ENCODE results near the gene PIK3R5.
"Not testable (repeated sequence)": the region's sequence is repeated elsewhere in the genome, so short reads cannot be mapped to it uniquely, and the experiment has no call there.

Gene PIK3R5

GRCh38 chr17:8985054-8985701 is 19.7 kb upstream of the PIK3R5 start:
- DNase-seq: no peak

- not testable (repeated sequence) for DNase-seq
These were observed 18.7 kb upstream of the PIK3R5 start for GRCh38 chr17:8984225-8984624.

GRCh38 chr17:8981443-8981842 is 15.9 kb upstream of the PIK3R5 start:
- no peak for DNase-seq

GRCh38 chr17:8979715-8980114 is 14.2 kb upstream of the PIK3R5 start:
- no peak for DNase-seq

- DNase-seq: peak; percentile 69
These were observed 11.1 kb upstream of the PIK3R5 start for GRCh38 chr17:8976638-8977037.

- no peak for DNase-seq
These were observed 9.7 kb upstream of the PIK3R5 start for GRCh38 chr17:8975091-8975725.

- DNase-seq: no peak
These were observed 4.4 kb upstream of the PIK3R5 start for GRCh38 chr17:8969901-8970300.

- no peak for DNase-seq
These were observed 3.0 kb upstream of the PIK3R5 start for GRCh38 chr17:8968503-8968902.

- DNase-seq: no peak
These were observed 2.4 kb upstream of the PIK3R5 start for GRCh38 chr17:8967861-8968260.

GRCh38 chr17:8966926-8967325 is 1.4 kb upstream of the PIK3R5 start:
- no peak for DNase-seq

- DNase-seq: no peak
These were observed 610 bp downstream of the PIK3R5 start for GRCh38 chr17:8964801-8965393.

GRCh38 chr17:8963647-8964258 is 1.8 kb downstream of the PIK3R5 start:
- no peak for DNase-seq

GRCh38 chr17:8963014-8963413 is 2.5 kb downstream of the PIK3R5 start:
- no peak for DNase-seq

GRCh38 chr17:8961829-8962228 is 3.7 kb downstream of the PIK3R5 start:
- DNase-seq: no peak

GRCh38 chr17:8960325-8961140 is 5.0 kb downstream of the PIK3R5 start:
- DNase-seq: no peak

GRCh38 chr17:8959312-8959918 is 6.1 kb downstream of the PIK3R5 start:
- no peak for DNase-seq

- DNase-seq: no peak
These were observed 7.8 kb downstream of the PIK3R5 start for GRCh38 chr17:8957721-8958120.

- no peak for DNase-seq
These were observed 9.0 kb downstream of the PIK3R5 start for GRCh38 chr17:8956465-8956902.

- no peak for DNase-seq
These were observed 10.2 kb downstream of the PIK3R5 start for GRCh38 chr17:8955021-8955959.

GRCh38 chr17:8954339-8954738 is 11.2 kb downstream of the PIK3R5 start:
- no peak for DNase-seq

GRCh38 chr17:8953156-8953885 is 12.2 kb downstream of the PIK3R5 start:
- no peak for DNase-seq
